GM12878 (cell line): Measurements from ENCODE around the gene CLDN9. TPM values are rescaled to one million over a fixed set of nuclear protein-coding genes. Genes with fewer than 3 reads are reported as not detected.

Experiments
- ATF7 ChIP-seq: fragments of 450-650 bp; IDR thresholded peaks from 2 replicates; pipeline ENCODE4 v1.6.1; 2016; ENCODE audit warnings: low read depth, mild to moderate bottlenecking
- BMI1 ChIP-seq: fragments of 450-650 bp; IDR thresholded peaks from 2 replicates; pipeline ENCODE4 v1.6.1; 2016; ENCODE audit warnings: mild to moderate bottlenecking, moderate library complexity, borderline replicate concordance
- FOS ChIP-seq: IDR thresholded peaks from 3 replicates; pipeline ENCODE4 v1.6.1; 2011; ENCODE audit warnings: borderline replicate concordance; ENCODE audit not compliant: insufficient read length; ENCODE audit errors: extremely low read depth
- GATAD2B ChIP-seq: fragments of 450-650 bp; conservative IDR thresholded peaks from 2 replicates; pipeline ENCODE4 v1.6.1; 2017; ENCODE audit warnings: low read depth, mild to moderate bottlenecking, moderate library complexity
- HDAC2 ChIP-seq: fragments of 200-600 bp; sonication (generic); IDR thresholded peaks from 2 replicates; pipeline ENCODE4 v1.6.1; 2017
- HDGF ChIP-seq: fragments of 450-650 bp; IDR thresholded peaks from 2 replicates; pipeline ENCODE4 v1.6.1; 2016; ENCODE audit warnings: antibody characterized with exemption
- KAT2A ChIP-seq: conservative IDR thresholded peaks from 2 replicates; pipeline ENCODE4 v1.6.1; 2011; ENCODE audit warnings: low read depth, low read length; ENCODE audit not compliant: control insufficient read depth
- NR2C1 ChIP-seq: fragments of 450-650 bp; IDR thresholded peaks from 2 replicates; pipeline ENCODE4 v1.6.1; 2017; ENCODE audit warnings: antibody characterized with exemption, mild to moderate bottlenecking, moderate library complexity
- NRF1 ChIP-seq: conservative IDR thresholded peaks from 2 replicates; pipeline ENCODE4 v1.6.1; 2011; ENCODE audit warnings: mild to moderate bottlenecking, low read depth, low read length, improper control_type of control experiment
- PML ChIP-seq: IDR thresholded peaks from 2 replicates; pipeline ENCODE4 v1.6.1; 2012; ENCODE audit warnings: low read length, inconsistent platforms
- POU2F2 ChIP-seq: IDR thresholded peaks from 3 replicates; pipeline ENCODE4 v1.6.1; 2011; ENCODE audit warnings: low read depth, mild to moderate bottlenecking, low read length, borderline replicate concordance
- PRDM15 ChIP-seq: fragments of 450-650 bp; formaldehyde crosslinking; IDR thresholded peaks from 2 replicates; pipeline ENCODE4 v1.4.0; 2020; ENCODE audit warnings: mild to moderate bottlenecking, moderate library complexity
- RBBP5 ChIP-seq: fragments of 200-600 bp; sonication (generic); conservative IDR thresholded peaks from 2 replicates; pipeline ENCODE4 v1.6.1; 2016
- RCOR1 ChIP-seq: conservative IDR thresholded peaks from 2 replicates; pipeline ENCODE4 v1.6.1; 2012; ENCODE audit warnings: low read depth, low read length, improper control_type of control experiment
- TCF12 ChIP-seq: IDR thresholded peaks from 2 replicates; pipeline ENCODE4 v1.6.1; 2011; ENCODE audit warnings: low read depth, mild to moderate bottlenecking, low read length
- polyA plus RNA-seq, 11 experiments: library from polyadenylated mRNA; depleted of rRNA in 4 of 11; unstranded in 6 of 11; stranded (reverse) in 5 of 11; fragments of >200 nt; fragmentation: Nextera tagmentation in 4 of 11; fragmentation: Illumina TruSeq in 1 of 11; extraction: Ambion mirVana in 4 of 11; extraction: Trizol in 1 of 11; gene quantifications; 1 replicate in 1 of 11; 2 replicates in 10 of 11; pipeline versions ENCODE4 v1.2.1 to v1.2.3, GENCODE V29; 2011 to 2016; ENCODE audit warnings: inconsistent platforms in 2 of 11, missing spikeins in 2 of 11, low read depth in 1 of 11
- total RNA-seq, 4 experiments: library from RNA; depleted of rRNA in 3 of 4; stranded (reverse); fragments of >200 nt in 3 of 4; fragmentation: Illumina TruSeq in 1 of 4; extraction: Trizol in 1 of 4; gene quantifications; 2 replicates each; pipeline versions ENCODE4 v1.2.1 to v1.2.3, GENCODE V29; 2013 to 2021
- TF ChIP-seq, protein P1 (sequence below): IDR thresholded peaks from 2 replicates; pipeline ENCODE4 v1.6.1; 2011; ENCODE audit warnings: borderline replicate concordance, low read depth, mild to moderate bottlenecking, moderate library complexity, low read length; ENCODE audit not compliant: insufficient read depth, poor library complexity, severe bottlenecking
- TF ChIP-seq, protein P2 (sequence below): fragments of 450-650 bp; IDR thresholded peaks from 2 replicates; pipeline ENCODE4 v1.6.1; 2017; ENCODE audit warnings: borderline replicate concordance
- TF ChIP-seq, protein P3 (sequence below): fragments of 450-650 bp; IDR thresholded peaks from 2 replicates; pipeline ENCODE4 v1.6.1; 2016; ENCODE audit warnings: mild to moderate bottlenecking, moderate library complexity, borderline replicate concordance

Gene CLDN9
- total and polyA plus RNA-seq, 10 of the 15 experiments (the other 5 are each of a cell fraction or from before 2014, with no cell fraction given): not detected

DNA sequence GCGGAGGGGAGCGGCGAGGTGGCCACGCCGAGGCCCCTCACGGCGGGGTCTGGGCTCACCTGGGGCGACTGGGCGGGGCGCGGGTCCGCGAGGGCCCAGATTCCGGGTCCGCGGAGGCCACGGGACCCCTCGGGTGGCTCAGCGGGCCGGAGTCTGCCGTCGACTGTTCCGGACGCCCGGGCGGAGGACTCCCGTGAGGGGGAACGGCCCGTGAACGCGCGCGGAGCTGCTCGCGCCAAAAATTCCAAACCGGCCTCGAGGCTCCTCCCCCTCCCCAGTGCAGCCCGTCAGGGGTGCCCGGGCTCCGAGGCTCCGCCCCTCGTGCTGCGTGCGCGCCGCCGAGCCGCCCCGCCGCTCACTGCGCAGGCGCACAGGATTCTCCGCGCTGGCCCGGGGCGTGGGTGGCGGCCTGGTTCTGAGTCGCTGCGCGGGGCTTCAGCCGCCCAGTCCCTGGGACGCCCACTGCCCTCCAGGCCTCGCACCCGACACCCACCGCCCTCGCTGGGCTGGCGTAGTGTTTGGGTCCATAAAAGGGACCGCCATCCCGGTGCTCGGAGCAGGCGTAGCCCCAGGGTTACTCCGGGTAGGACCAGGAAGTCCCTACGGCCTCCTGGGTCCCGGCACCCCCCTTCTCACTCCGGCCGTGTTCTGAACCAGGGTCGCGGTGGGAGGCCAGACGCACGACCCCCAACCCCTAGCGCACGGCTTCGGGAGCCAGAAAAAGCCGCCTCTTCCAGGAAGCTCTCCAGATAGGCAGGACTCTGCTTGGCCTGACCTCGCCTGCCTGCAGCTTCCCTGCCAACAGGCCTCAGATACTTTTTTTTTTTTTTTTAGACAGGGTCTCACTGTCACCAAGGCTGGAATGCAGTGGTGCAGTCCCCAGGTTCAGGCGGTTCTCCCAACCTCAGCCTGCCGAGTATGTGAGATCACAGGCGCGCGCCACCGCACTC lies 32.2 kb upstream of the CLDN9 start, which contains the start of gene PKMYT1 (continued):
- no peak for TF ChIP-seq TCF12
- no peak for TF ChIP-seq FOS
- 0 out of 2 replicates have a peak, but pooled peaks have one; percentile 33 for TF ChIP-seq ATF7
- TF ChIP-seq, protein P1, sequence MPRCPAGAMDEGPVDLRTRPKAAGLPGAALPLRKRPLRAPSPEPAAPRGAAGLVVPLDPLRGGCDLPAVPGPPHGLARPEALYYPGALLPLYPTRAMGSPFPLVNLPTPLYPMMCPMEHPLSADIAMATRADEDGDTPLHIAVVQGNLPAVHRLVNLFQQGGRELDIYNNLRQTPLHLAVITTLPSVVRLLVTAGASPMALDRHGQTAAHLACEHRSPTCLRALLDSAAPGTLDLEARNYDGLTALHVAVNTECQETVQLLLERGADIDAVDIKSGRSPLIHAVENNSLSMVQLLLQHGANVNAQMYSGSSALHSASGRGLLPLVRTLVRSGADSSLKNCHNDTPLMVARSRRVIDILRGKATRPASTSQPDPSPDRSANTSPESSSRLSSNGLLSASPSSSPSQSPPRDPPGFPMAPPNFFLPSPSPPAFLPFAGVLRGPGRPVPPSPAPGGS: no peak
- TF ChIP-seq HDAC2: no peak
- no peak for TF ChIP-seq RCOR1
- TF ChIP-seq, protein P2, sequence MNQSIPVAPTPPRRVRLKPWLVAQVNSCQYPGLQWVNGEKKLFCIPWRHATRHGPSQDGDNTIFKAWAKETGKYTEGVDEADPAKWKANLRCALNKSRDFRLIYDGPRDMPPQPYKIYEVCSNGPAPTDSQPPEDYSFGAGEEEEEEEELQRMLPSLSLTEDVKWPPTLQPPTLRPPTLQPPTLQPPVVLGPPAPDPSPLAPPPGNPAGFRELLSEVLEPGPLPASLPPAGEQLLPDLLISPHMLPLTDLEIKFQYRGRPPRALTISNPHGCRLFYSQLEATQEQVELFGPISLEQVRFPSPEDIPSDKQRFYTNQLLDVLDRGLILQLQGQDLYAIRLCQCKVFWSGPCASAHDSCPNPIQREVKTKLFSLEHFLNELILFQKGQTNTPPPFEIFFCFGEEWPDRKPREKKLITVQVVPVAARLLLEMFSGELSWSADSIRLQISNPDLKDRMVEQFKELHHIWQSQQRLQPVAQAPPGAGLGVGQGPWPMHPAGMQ: no peak
- TF ChIP-seq POU2F2: peak; percentile 52; the same call in 1 of the 3 replicates
- peak; percentile 85 for TF ChIP-seq NRF1
- TF ChIP-seq, protein P3, sequence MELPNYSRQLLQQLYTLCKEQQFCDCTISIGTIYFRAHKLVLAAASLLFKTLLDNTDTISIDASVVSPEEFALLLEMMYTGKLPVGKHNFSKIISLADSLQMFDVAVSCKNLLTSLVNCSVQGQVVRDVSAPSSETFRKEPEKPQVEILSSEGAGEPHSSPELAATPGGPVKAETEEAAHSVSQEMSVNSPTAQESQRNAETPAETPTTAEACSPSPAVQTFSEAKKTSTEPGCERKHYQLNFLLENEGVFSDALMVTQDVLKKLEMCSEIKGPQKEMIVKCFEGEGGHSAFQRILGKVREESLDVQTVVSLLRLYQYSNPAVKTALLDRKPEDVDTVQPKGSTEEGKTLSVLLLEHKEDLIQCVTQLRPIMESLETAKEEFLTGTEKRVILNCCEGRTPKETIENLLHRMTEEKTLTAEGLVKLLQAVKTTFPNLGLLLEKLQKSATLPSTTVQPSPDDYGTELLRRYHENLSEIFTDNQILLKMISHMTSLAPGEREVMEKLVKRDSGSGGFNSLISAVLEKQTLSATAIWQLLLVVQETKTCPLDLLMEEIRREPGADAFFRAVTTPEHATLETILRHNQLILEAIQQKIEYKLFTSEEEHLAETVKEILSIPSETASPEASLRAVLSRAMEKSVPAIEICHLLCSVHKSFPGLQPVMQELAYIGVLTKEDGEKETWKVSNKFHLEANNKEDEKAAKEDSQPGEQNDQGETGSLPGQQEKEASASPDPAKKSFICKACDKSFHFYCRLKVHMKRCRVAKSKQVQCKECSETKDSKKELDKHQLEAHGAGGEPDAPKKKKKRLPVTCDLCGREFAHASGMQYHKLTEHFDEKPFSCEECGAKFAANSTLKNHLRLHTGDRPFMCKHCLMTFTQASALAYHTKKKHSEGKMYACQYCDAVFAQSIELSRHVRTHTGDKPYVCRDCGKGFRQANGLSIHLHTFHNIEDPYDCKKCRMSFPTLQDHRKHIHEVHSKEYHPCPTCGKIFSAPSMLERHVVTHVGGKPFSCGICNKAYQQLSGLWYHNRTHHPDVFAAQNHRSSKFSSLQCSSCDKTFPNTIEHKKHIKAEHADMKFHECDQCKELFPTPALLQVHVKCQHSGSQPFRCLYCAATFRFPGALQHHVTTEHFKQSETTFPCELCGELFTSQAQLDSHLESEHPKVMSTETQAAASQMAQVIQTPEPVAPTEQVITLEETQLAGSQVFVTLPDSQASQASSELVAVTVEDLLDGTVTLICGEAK: no peak
- peak; percentile 92 for TF ChIP-seq GATAD2B
- no peak for TF ChIP-seq RBBP5
- no peak for TF ChIP-seq KAT2A
- no peak for TF ChIP-seq PRDM15
- no peak for TF ChIP-seq NR2C1
- peak; percentile 59; the same call in 1 of the 2 replicates for TF ChIP-seq HDGF
- TF ChIP-seq PML: peak; percentile 58; the same call in 1 of the 2 replicates
- no peak for TF ChIP-seq BMI1
